Astrocyte of the spinal cord (primary cell): ENCODE data around the gene RAB40C.
A peak's percentile ranks its signal among the peaks of the same experiment; 100 is the strongest.

ENCODE experiments used
- DNase-seq: peaks from one replicate; pipeline ENCODE4 v3.0.0; 2011; ENCODE audit warnings: low read depth, low spot score
- H3K4me3 ChIP-seq: 2 replicates; pipeline ENCODE4 v1.5.1; 2011; ENCODE audit warnings: low read depth, mild to moderate bottlenecking, low read length, moderate library complexity
- in situ Hi-C: cut with HindIII; loops from 2 replicates; pipeline ENCODE4 v1.10.0; 2017; ENCODE audit warnings: low sequenced_read_pairs
- TF ChIP-seq, protein P1 (sequence below): IDR thresholded peaks from 2 replicates; pipeline ENCODE4 v1.5.1; 2012; ENCODE audit warnings: low read depth, mild to moderate bottlenecking, low read length, inconsistent platforms

RAB40C gene

GRCh38 chr16:548586-548985 is 41.3 kb upstream of the RAB40C start:
- TF ChIP-seq, protein P1, sequence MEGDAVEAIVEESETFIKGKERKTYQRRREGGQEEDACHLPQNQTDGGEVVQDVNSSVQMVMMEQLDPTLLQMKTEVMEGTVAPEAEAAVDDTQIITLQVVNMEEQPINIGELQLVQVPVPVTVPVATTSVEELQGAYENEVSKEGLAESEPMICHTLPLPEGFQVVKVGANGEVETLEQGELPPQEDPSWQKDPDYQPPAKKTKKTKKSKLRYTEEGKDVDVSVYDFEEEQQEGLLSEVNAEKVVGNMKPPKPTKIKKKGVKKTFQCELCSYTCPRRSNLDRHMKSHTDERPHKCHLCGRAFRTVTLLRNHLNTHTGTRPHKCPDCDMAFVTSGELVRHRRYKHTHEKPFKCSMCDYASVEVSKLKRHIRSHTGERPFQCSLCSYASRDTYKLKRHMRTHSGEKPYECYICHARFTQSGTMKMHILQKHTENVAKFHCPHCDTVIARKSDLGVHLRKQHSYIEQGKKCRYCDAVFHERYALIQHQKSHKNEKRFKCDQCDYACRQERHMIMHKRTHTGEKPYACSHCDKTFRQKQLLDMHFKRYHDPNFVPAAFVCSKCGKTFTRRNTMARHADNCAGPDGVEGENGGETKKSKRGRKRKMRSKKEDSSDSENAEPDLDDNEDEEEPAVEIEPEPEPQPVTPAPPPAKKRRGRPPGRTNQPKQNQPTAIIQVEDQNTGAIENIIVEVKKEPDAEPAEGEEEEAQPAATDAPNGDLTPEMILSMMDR: no peak
- H3K4me3 ChIP-seq: no peak overlapping the region
- no peak for DNase-seq
- in situ Hi-C loops: no loop called here

DNA sequence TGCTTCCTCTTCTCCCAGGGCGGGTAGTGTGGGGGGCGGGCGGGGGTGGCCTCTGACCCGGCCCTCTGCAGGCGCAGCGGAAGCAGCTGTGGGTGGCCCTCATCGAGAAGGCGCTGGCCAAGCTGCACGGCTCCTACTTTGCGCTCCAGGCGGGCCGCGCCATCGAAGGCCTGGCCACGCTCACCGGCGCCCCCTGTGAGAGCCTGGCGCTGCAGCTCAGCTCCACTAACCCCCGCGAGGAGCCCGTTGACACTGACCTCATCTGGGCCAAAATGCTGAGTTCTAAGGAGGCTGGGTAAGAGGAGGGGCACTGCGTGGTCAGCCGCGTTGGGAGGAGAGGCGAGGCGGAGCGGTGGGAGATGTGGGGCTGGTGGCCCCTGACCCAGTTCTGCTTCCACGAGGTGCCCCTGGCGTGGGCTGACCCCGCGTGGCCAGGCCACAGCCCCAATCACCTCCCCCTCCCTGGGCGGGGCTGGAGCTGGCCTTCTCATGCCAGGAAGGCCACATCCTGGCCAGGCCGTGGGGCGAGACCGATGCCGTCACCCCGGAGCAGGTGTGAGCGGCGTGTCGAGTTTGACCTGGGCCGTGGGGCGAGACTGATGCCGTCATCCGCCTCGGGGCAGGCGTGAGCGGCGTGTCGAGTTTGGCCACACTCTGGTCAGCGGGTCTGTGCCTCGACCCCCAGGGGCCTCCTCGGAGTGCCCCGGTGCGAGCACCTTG is 40.2 kb upstream of the RAB40C start:
- TF ChIP-seq, protein P1: peak; percentile 29
- no peak overlapping the region for H3K4me3 ChIP-seq
- in situ Hi-C loops: no loop called here
- no peak for DNase-seq

DNA sequence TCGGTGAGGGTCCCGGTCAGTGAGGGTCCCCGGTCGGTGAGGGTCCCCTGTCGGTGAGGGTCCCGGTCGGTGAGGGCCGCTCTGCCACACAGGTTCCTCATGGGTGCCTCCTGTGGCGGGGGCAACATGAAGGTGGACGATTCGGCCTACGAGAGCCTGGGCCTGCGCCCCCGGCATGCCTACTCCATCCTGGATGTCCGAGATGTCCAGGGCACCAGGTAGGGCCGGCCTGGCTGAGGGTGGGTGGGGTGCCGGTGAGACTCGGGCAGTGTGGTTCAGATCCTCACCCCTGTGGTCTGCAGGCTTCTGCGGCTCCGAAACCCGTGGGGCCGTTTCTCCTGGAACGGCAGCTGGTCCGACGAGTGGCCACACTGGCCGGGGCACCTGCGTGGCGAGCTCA is 38.7 kb upstream of the RAB40C start:
- H3K4me3 ChIP-seq: no peak overlapping the region
- no peak for DNase-seq
- TF ChIP-seq, protein P1: no peak
- in situ Hi-C loops: no loop called here

- in situ Hi-C loops: no loop called here
- H3K4me3 ChIP-seq: no peak overlapping the region
- DNase-seq: no peak
- TF ChIP-seq, protein P1: no peak
Measured at GRCh38 chr16:552171-552570, 37.7 kb upstream of the RAB40C start.

- no peak for DNase-seq
- TF ChIP-seq, protein P1: no peak
- no peak overlapping the region for H3K4me3 ChIP-seq
- in situ Hi-C loops: no loop called here
Measured at GRCh38 chr16:553601-554296, 36.1 kb upstream of the RAB40C start.

GRCh38 chr16:554297-554621 is 35.6 kb upstream of the RAB40C start:
- in situ Hi-C loops: no loop called here
- TF ChIP-seq, protein P1: no peak

More at GRCh38 chr16:554297-554621, 35.6 kb upstream of the RAB40C start:
- no peak for DNase-seq
- no peak overlapping the region for H3K4me3 ChIP-seq
